HG02759 (cell line): Measurements from ENCODE around the gene RTP2.

Experiments
- ATAC-seq: cut with Tn5 transposase; IDR thresholded peaks from one replicate; pipeline ENCODE4 v1.9.1; 2021; ENCODE audit warnings: mild to moderate bottlenecking, moderate library complexity; ENCODE audit not compliant: unreplicated experiment

RTP2 gene

GRCh38 chr3:187677604-187678003, 24.8 kb downstream of the RTP2 start:
- ATAC-seq = no peak

GRCh38 chr3:187673012-187673411, 29.3 kb downstream of the RTP2 start:
- no peak for ATAC-seq

- ATAC-seq = no peak
These were observed 32.5 kb downstream of the RTP2 start, which contains the start of gene SST for GRCh38 chr3:187669675-187670504. SST (minus strand) TSS chr3:187670394; CDS start chr3:187670291, 103 bp downstream.

- no peak for ATAC-seq
These were observed 34.8 kb downstream of the RTP2 start for GRCh38 chr3:187667526-187667925.

- ATAC-seq = no peak
These were observed 36.5 kb downstream of the RTP2 start for GRCh38 chr3:187665764-187666402.

- ATAC-seq = no peak
These were observed 37.3 kb downstream of the RTP2 start for GRCh38 chr3:187665010-187665409.

GRCh38 chr3:187662848-187663409, 39.4 kb downstream of the RTP2 start:
- no peak for ATAC-seq

GRCh38 chr3:187661267-187661666, 41.1 kb downstream of the RTP2 start:
- ATAC-seq = no peak

- no peak for ATAC-seq
These were observed 51.1 kb downstream of the RTP2 start for GRCh38 chr3:187651282-187651681.
